GM03348 (cell line): Measurements from ENCODE around the gene TUBAL3.
A peak's percentile ranks its signal among the peaks of the same experiment; 100 is the strongest.
"Not testable (repeated sequence)": the region's sequence is repeated elsewhere in the genome, so short reads cannot be mapped to it uniquely, and the experiment has no call there.

Experiments
- DNase-seq: peaks from one replicate; pipeline ENCODE4 v3.0.0; 2012; ENCODE audit warnings: low spot score

Gene TUBAL3

DNA sequence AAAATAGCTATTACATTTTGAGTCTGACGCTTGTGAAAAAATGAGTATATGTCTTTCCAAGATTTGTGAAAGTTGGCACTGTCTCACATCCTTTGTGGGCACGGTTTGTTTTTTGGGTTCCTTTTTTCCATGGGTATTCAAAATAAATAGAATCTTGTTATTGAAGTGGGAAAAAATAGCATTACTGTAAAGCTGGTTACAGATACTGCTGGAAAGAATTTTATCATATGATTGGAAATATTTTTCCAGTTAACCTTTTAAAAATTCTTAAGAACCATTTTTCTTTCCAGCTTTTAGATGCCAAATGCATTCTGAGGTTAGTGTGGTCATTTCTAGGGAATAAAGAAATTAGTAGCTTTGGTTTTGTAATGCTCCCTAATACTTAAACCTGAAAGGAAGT is 19.1 kb upstream of the TUBAL3 start:
- peak; percentile 15 for DNase-seq

DNA sequence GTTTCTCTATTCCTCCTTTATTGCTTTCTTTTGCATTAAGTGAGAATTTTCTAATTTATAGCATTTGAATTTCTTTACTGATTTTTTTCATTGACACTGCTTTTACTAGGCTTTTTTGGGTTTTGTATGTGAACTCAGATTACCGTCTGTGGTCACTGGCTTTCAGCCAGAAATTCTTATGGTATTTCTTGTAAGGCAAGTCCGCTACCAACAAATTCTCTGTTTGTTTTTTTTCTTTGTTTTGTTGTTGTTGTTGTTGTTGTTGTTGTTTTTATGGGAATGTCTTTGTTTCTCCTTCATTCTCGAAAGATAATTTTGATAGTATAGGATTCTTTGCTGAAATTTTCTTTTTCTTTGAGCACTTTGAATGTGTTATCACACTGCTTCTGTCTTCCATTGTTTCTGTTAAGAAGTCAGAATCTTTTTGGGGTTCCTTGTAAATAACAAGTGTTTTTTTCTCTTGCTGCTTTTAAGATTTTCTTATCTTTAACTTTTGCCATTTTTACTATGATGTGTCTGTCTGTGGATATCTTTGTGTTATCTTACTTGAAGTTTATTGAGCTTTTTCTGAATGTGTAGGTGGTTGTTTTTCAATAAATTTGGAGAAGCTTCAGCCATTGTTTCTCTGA is 15.0 kb upstream of the TUBAL3 start:
- no peak for DNase-seq

DNA sequence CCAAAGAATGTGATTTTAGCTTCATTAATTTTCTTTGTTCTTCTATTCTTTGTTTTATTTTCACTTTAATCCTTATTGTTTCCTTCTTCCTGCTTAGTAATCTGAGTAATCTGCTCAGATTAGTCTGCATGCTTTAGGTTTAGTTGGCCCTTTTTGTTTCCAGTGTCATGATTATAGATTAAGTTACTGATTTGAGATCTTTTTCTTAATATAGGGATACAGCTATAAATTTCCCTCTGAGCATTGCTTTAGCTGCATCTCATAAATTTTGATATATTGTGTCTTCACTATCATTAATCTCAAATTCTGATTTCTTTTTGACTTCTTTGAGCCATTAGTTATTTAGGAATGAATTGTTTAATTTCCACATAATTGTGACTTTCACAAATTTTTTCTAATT is 14.0 kb upstream of the TUBAL3 start:
- DNase-seq, result no peak

DNA sequence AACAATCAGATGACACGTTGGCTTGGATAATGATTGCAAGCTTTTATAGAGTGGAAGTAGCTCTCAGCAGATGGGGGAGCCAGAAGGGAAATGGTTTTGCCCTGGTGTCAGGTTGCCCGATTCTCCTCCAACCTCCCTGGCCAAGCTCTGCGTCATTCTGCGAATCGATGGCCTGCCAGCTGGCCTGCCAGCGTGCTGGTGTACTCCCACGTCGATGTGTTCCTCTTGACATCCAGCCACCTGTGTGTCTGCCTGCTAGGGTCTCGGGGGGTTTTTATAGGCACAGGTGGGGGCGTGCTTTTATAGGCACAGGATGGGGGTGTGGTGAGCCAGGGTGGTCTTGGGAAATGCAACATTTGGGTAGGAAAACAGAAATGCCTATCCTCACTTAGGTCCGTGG is 12.4 kb upstream of the TUBAL3 start:
- no peak for DNase-seq

DNA sequence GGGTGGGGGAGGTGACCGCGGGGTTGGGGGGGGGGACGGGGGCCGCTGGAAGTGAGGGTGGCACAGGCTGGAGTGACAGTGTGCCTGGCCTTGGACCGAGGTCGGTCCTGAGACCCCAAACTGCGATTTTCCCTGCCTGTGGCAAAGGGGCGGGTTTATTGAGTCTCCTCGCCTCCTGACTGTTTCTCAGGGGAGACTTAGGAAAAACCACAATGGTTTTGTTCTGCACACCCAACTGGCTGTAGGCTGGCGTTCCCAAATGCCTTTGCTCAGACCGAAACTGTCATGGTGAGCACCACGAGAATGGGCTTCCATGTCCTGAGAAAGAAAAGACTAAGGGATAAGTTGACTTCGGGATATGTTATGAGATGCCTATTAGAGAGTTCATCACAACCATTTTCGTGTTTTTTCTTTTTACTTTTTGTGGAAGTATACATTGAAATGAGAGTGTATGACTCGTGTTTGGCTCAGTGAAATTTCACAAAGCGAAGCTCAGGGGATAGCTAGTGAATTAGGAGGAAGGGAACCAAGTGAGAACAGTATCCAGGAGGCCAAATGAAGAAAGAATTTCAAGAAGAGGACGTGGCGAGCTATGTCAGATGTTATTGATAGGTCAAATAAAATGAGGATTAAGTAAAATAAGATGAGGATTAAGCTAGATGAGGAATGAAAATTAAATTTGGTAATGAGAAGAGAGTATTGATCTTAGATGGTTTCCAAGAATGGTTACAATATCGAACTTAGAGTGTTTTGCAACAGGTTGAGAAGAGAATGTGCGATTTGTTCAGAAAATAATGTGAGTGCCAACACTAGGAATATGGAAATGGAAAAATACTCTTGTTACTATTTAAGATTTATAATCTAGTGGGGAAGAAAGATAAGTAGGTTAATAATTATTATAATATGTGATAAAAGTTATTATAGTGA is 8.6 kb upstream of the TUBAL3 start:
- DNase-seq, result peak; percentile 52

DNA sequence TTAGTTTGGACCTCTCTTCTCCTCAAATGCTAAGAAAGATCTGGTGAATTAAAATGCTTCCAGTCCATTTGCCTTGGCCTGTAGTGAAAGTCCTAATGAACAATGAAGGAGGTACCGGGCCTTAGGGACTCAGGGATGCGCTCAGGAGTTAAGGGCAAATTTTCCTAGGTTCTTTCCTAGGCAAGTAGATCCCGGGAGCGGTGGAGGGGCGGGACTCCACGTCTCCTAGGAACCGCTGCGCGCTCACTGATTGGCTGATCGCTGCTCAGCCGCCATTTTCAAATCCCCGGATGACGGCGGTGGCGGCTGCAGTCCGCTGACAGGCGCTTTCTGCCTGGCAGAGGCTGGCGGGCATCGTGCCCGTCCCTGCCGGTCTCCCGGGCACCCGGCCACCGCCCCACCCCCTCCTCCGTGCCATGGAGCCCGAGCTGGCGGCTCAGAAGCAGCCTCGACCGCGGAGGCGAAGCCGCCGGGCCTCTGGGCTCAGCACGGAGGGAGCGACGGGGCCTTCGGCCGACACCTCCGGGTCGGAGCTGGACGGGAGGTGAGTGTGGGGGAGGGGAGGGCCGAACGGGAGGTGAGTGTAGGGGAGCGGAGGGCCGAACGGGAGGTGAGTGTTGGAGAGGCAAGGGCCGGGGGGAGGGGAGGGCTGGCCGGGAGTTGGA is 7.8 kb upstream of the TUBAL3 start, which contains the start of gene NET1:
Gene NET1 (plus strand): TSS at position 281 of the 665 bp plus-strand sequence. CDS start 136 bp downstream, at position 417.
- peak; percentile 98 for DNase-seq

DNA sequence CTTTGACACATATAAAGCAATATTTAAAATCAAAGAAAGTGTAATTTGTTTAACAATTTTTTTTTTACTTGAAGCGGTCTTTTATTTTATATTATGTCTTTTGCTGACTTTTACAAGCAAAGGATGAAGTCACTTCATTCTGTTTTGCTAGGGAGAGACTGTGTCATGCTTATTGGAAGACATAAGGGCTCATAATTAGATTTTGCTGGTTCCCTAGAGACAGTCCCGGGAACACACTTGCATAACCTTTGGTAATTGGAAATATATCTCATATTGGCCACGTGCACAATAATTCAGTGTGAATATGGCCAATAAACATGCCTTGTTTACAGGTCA is 7.3 kb upstream of the TUBAL3 start:
- DNase-seq, result no peak

DNA sequence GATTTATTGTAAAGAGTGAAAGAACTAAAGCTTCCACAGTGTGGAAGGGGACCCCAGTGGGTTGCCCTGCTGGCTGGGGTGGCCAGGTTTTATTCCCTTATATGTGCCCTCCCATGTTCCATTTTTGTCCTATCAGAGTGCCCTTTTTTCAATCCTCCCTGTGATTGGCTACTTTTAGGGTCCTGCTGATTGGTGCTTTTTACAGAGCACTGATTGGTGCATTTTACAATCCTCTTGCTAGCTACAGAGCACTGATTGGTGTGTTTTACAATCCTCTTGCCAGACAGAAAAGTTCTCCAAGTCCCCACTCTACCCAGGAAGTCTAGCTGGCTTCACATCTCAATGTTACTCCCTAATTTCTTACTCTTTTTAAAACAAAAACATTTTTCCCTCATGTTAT is 6.2 kb upstream of the TUBAL3 start:
- DNase-seq, result not testable (repeated sequence)

DNA sequence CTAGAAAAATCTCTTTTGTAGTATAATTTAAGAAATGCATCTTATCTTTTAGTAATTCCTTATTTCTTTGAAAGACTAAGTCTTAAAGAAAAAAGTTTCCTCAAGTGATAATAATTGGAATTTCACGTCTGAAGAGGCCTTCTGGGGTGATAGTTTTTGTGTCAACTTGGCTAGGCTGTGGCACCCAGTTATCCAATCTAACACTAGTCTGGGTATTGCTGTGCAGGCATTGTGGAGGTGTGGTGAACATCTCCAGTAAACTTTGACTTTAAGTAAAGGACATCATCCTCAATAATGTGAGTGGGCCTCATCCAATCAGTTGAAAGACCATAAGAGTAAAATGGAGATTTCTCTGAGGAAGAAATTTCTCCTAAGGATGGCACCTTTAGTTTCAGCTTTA is 2.3 kb upstream of the TUBAL3 start:
- no peak for DNase-seq

DNA sequence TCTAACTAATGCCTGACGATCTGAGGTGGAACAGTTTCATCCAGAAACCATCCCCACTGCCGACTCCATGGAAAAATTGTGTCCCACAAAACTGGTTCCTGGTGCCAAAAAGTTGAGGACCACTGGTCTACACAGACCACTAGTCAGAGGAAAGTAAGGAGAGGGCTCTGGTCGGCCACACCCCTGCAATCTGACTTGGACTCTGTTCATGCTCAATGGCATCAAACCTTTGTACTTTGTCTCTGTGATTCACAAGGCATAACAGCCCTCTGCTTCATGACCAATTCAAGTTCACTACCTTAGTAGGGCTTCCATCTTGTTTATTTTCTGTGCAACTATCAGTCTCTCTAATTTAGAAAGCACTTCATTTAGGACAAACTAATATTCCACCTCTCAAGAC is 1.8 kb downstream of the TUBAL3 start:
- no peak for DNase-seq

DNA sequence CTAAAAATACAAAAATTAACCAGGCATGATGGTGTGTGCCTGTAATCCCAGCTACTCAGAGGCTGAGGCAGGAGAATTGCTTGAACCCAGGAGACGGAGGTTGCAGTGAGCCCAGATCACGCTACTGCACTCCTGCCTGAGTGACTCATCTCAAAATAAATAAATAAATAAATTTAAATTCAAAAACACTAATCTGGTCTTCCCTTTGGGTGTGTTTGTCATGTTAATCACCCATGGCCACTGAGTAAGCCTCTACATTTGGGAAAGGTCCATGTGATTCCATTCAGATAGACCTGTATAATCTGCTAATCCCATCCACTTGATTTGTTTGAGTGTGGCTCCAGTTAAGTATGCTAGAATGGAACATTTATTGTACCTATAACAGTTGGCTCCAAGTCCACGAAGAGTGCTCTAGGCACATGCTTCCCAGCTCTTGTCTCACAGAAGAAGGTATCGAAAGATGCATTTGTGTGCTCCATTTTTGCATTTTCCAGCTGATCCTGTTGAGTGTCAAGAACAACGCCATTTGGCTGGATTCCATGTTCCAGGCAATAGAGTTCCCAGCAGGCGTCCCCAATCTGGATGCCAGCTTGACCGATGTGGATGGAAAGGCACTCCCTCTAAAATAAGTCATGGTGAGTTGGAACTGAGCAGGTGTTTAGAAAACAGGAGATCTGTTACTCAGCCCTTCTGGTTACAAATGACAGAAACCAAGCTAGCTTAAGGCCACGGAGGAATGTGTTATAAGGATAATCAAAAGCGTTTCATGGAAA is 4.0 kb downstream of the TUBAL3 start:
- no peak for DNase-seq

DNA sequence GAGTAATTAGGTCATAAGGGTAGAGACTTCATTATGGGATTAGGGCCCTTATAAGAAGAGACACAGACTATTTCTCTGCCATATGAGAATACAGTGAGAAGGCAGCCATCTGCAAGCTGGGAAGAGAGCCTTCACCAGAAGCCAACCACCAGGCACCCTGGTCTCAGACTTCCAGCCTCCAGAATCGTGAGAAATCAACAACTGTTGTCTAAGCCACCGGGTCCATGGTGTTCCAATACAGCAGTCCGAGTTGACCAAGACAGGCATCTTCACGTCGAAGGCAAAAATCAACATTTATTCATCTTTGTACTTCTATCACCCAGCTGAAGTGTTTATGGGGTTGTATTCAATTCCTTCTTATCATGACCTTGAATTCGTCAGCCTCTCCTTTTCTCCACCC is 5.3 kb downstream of the TUBAL3 start:
- no peak for DNase-seq

DNA sequence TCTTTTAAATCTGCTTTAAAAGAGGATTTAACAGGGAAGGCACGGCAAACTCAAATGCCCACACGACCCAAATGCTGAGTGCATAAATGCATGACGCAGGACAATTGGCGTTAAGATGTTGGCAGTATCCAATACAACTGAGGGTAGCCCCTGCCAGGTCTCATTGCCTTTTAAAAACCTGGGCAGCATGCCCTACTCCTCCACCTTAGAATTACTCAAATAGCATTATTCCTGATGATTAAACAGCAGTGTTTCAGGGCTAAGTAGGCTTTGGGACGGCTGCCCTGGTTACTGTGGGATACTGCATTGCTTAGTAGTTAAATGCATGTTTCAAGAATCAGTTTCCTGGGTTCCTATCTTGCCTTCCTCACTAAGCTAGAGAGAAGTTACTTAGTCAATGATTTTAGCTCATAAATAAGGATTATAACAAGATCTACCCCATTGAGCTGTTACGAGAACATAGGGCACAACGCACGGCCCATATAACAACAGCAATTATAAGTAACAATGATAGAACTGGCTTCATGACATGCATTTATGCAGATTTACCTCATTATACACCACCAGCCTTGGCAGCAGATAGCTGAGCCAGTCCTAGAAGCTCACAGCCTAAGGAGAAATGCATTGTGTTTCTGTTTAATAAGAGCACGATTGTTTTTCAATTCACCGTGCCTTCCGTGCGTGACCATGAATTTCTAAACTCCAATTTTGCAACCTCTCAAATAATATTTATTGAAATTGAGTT is 7.9 kb downstream of the TUBAL3 start:
- no peak for DNase-seq

DNA sequence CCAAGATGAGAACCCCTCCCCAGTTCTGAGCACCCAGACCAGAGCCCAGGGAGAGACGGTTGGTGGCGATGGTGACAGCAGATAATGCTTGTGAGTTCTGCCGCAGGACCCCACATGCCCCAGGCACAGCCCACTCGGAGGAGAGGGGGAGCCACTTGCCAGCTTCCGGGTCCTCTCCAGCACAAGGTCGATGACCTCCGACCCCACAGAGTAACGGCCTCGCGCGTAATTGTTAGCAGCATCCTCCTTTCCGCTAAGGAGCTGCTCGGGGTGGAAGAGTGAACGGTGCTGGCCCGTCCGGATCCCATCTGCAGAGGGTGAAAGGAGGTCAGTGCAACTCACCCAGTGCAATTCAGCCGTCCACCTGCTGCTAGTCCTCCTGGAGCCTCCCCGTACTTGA is 9.5 kb downstream of the TUBAL3 start:
- DNase-seq, result no peak

DNA sequence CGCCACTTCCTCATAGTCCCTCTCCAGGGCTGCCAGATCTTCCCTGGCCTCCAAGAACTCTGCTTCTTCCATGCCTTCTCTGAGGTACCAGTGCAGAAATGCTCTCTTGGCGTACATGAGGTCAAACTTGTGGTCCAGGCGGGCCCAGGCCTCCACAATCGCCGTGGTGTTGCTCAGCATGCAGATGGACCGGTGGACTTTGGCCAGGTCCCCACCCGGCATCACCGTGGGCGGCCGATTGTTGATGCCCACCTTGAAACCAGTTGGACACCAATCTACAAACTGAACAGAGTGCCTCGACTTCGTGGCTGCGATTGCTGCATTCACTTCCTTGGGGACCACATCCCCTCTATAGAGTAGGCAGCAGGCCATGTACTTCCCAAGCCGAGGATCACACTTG is 11.1 kb downstream of the TUBAL3 start:
- no peak for DNase-seq

DNA sequence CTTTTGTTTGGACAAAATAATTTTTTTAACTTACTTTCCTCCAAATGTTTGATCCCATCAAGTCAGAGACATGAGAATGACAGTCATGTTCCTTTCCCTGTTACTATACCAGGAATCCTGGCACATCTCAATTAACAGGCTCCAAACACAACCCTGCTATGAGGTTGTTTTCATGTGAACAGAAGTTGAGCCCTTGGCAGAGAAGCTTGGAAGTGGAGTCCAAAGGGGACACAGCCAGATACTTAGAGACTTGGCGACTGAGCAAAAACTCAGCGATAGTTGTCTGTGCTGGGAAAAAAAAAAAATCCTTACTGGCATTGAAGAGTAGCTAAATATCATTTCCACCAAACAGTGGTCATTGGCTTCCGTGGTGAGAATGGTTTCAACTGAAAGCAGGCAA is 12.8 kb downstream of the TUBAL3 start:
- no peak for DNase-seq

DNA sequence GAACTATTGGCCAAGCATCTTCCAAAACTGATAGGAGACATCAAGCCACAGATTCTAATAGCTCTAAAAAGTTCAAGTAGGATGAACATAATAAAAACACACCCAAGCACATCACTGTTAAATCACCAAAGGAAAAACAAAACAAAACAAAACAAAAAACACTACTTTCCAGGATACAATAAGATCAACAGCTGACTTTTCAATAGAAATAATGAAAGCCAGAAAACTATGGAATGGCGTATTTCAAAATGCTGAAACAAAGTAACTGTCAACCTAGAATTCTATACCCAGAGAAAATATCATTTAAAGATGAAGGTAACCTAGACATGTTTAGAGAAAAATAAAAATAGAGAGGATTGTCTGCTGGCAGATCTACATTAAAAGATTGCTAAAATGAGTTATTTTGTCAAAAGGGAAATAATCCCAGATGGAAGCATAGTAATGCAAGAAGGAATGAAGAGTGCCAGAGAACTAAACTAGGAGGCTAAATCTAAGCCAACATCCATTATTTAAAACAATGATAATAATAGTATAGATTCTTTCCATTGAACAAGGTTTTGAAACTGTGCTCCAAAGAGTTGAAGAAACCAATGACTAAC is 13.9 kb downstream of the TUBAL3 start:
- no peak for DNase-seq

DNA sequence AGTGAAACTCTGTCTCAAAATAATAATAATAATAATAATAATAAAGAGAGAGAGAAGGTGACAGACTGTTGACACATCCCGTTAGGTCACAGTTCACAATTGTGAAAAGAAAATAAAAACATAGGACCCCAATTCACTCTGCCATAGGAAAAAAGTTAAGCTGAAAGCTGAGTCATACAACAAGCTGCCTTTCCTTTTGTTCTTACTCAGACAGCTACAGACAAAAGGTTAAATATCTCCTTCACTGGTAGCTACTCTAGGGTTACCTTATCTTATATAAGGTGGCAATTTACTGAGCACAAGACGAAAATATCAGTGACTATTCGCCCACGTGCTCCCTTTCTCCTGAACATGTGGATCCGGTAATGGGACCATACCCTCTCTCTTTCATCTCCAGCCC is 17.5 kb downstream of the TUBAL3 start:
- DNase-seq, result no peak

DNA sequence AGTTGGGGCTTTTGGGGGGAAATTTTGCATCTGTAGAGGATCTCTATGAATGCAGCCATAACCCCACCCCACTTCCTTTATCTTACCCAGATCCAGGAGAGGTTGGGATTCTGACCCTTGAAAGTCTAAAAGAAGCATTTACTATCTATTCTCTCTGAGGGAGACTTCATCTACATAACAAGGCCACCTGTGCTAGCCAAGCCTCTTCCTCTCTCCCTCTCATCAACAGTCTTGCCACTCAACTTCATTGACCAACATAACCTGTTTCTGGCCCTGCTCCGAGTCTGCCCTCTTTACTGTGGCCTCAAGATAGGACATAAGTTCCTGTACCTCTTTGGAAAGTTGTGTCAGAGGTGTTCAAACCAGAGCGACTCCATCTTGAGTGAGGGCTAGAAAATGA is 19.4 kb downstream of the TUBAL3 start:
- no peak for DNase-seq

DNA sequence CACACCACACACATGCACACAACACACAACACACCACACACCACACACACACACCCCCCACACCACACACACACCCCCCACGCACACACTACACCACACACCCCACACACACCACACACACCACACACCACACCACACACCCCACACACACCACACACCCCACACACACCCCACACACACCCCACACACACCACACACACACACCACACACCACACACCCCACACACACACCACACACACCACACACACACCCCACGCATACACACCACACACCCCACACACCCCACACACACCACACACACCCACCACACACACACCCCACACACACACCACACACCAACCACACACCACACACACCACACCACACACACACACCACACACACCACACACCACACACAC is 23.4 kb downstream of the TUBAL3 start:
- DNase-seq, result no peak

DNA sequence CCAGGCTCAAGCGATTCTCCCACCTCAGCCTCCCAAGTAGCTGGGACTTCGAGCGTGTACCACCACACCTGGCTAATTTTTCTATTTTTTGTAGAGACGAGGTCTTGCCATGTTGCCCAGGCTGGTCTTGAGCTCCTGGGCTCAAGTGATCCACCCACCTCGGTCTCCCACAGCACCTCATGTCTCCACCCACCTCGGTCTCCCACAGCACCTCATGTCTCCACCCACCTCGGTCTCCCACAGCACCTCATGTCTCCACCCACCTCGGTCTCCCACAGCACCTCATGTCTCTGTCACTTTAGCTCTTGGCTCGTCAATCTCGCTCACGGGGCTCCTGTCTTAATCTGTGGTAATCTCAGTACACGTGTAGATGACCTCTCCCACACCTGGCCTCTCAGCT is 24.2 kb downstream of the TUBAL3 start:
- DNase-seq, result not testable (repeated sequence)
